Sigmoid colon (tissue), 7 donors: Measurements from ENCODE around the gene PMFBP1. TPM values are rescaled to one million over a fixed set of nuclear protein-coding genes. Genes with fewer than 3 reads are reported as not detected.

Experiments
- DNase-seq: peaks from one replicate; pipeline ENCODE4 v3.0.0-alpha.2; 2019
- H3K27ac ChIP-seq, 4 donors: fragments of 200-600 bp; sonication (generic); one replicate each; pipeline ENCODE4 v1.5.1; 2016 to 2019; ENCODE audit warnings: mild to moderate bottlenecking in 1 of 4
- H3K27me3 ChIP-seq, 3 donors: fragments of 200-600 bp; sonication (generic); one replicate each; pipeline ENCODE4 v1.5.1; 2019; ENCODE audit warnings: mild to moderate bottlenecking in 1 of 3
- H3K36me3 ChIP-seq, 4 donors: fragments of 200-600 bp; sonication (generic); one replicate each; pipeline ENCODE4 v1.5.1; 2016 to 2019
- H3K4me1 ChIP-seq, 4 donors: fragments of 200-600 bp; sonication (generic); one replicate each; pipeline ENCODE4 v1.5.1; 2017 to 2019
- H3K4me3 ChIP-seq, 4 donors: fragments of 200-600 bp; sonication (generic); one replicate each; pipeline ENCODE4 v1.5.1; 2017 to 2019; ENCODE audit warnings: mild to moderate bottlenecking in 2 of 4, moderate library complexity in 1 of 4
- H3K9me3 ChIP-seq, 4 donors: fragments of 200-600 bp in 3 of 4; sonication (generic) in 3 of 4; one replicate each; pipeline versions ENCODE4 v1.5.1 to v1.6.1; 2013 to 2019
- CTCF ChIP-seq, 4 experiments: fragments of 450-650 bp in 3 of 4; fragments of 200-600 bp in 1 of 4; IDR thresholded peaks; one replicate each; pipeline ENCODE4 v1.5.1; 2016 to 2019; ENCODE audit warnings: antibody characterized with exemption in 4 of 4, mild to moderate bottlenecking in 3 of 4, moderate library complexity in 2 of 4
- EP300 ChIP-seq, 4 donors: sonication (generic); formaldehyde crosslinking; IDR thresholded peaks; one replicate each; pipeline ENCODE4 v1.6.1; 2017; ENCODE audit warnings: antibody characterized with exemption in 4 of 4
- POLR2A ChIP-seq, 2 donors: fragments of 450-650 bp; IDR thresholded peaks; one replicate each; pipeline ENCODE4 v1.6.1; 2016; ENCODE audit warnings: antibody characterized with exemption in 2 of 2, mild to moderate bottlenecking in 2 of 2, moderate library complexity in 2 of 2
- POLR2AphosphoS5 ChIP-seq, 4 donors: sonication (generic); formaldehyde crosslinking; IDR thresholded peaks; one replicate each; pipeline ENCODE4 v1.6.1; 2017; ENCODE audit warnings: antibody characterized with exemption in 4 of 4
- WGBS, 2 donors: extraction: QIAGEN DNeasy Blood & Tissue Kit; methylation state at CpG; one replicate each; pipeline ENCODE4 v1.1.7; 2013; 5-methylcytosine and 5-hydroxymethylcytosine counted together
- intact Hi-C: fragments of 100-400 bp; cut with DNase I; formaldehyde crosslinking; loops from one replicate; pipeline ENCODE4 v1.15.1; 2023
- polyA plus RNA-seq, 3 donors: library from polyadenylated mRNA; stranded (reverse); fragments of 200-250 nt; gene quantifications; one replicate each; pipeline ENCODE4 v1.2.3, GENCODE V29; 2013
- total RNA-seq, 4 donors: library from RNA; depleted of rRNA; stranded (reverse); fragments of >200 nt; gene quantifications; one replicate each; pipeline ENCODE4 v1.1.0, GENCODE V29; 2016
- donor health status: healthy with polysubstance abuse.
- donor health status: Bipolar disorder and iron deficiency.
- donor health status: healthy.

PMFBP1 gene
- total and polyA plus RNA-seq, 7 donors = 0.33 to 2.5 (median 0.82) TPM; not detected in 3

DNA sequence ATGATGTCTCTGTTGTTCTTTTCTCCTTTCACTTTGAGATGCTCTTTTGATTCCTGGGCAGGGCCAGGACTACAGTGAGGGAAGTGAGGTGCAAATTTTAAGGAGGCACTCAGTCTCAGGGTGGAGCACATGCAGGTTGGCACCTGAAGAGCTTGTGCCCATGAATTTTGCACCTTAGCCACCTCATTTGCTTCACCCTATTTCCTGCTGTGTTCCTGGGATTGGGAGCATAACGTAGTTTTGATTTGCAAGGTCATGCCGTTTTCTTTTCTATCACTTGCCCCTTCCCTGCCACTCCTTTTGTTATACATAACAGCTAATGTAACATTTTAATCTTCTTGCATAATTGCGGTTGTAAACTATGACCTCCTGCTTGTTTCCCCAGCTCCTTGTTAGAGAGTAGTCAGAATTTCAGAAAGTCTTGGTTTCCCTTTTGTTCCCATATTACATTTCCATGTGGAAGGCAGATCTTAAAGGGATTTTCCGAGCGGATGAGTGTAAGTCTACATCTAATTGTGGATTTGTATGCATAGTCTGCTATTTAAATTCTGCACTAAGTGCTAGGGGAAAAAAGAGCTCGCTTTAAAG, 9.8 kb downstream of the PMFBP1 start:
- TF ChIP-seq EP300 (IDR thresholded peaks at IDR 0.05) = no peak
- no peak for TF ChIP-seq POLR2AphosphoS5 (IDR thresholded peaks at IDR 0.05)
- no peak for TF ChIP-seq POLR2A (IDR thresholded peaks at IDR 0.05)
- TF ChIP-seq CTCF (IDR thresholded peaks at IDR 0.05) = no peak
- 36 to 71% methylated on average over 6 of the region's 6 CpGs for WGBS, 2 donors
- intact Hi-C loops = no loop called here
- H3K27me3 ChIP-seq = no peaks in the 10 kb centered on the region
- DNase-seq = no peak
- no peaks in the 10 kb centered on the region for H3K4me1 ChIP-seq
- H3K9me3 ChIP-seq = no peaks in the 10 kb centered on the region
- H3K27ac ChIP-seq = no peak overlapping the region
- H3K4me3 ChIP-seq = no peak overlapping the region
- H3K36me3 ChIP-seq = no peaks in the 10 kb centered on the region

DNA sequence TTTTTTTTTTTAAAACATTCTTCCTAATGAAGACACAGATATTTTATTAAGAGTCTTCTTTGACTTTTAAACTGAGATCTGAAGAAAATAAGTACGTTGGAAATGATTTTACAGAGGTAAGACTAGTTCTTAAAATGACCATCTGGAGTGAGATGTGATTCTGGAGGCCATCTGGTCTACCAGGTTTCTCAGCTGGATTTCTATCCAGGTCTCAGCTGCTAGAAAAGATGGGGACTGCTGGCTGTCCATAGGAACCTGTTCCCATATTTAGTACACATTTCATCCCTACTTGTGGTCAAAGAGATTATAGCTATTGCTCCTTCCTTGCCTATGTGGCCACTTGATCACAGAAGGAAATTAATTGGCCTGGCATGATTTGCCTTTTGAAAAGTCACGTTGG, 12.2 kb downstream of the PMFBP1 start:
- H3K4me1 ChIP-seq = no peaks in the 10 kb centered on the region
- H3K9me3 ChIP-seq = no peaks in the 10 kb centered on the region
- no peak overlapping the region for H3K4me3 ChIP-seq
- no peaks in the 10 kb centered on the region for H3K27me3 ChIP-seq
- TF ChIP-seq CTCF (IDR thresholded peaks at IDR 0.05) (no peak), POLR2A (IDR thresholded peaks at IDR 0.05) (no peak), EP300 (IDR thresholded peaks at IDR 0.05) (no peak), POLR2AphosphoS5 (IDR thresholded peaks at IDR 0.05) (no peak)
- no peak for DNase-seq
- no peak overlapping the region for H3K27ac ChIP-seq
- 82 to 84% methylated on average over 2 of the region's 2 CpGs for WGBS, 2 donors
- H3K36me3 ChIP-seq = no peaks in the 10 kb centered on the region
- intact Hi-C loops = no loop called here

DNA sequence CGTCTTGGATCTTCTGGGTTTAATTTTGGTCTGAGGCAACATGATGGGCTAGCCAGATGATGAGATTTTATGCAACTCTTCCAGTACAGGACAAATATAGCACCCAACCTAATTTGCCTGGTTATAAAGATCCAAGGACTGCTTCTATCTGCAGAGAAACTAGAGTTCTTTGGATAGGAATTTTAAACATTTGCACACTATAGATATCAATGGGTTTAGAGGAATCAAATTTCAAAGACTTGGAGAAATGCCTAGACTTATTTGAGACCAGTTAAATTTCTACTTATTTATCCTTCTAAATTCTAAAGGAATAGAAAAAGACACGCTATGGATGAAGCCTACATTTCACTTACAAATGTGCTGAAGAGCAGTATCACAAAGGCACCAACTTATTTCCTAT, 12.6 kb downstream of the PMFBP1 start:
- no peak for DNase-seq
- Histone ChIP-seq H3K27me3 (no peaks in the 10 kb centered on the region), H3K4me3 (no peak overlapping the region), H3K4me1 (no peaks in the 10 kb centered on the region), H3K9me3 (no peaks in the 10 kb centered on the region), H3K36me3 (no peaks in the 10 kb centered on the region), H3K27ac (no peak overlapping the region)
- intact Hi-C loops = no loop called here
- 82 to 88% methylated on average over 2 of the region's 2 CpGs for WGBS, 2 donors
- no peak for TF ChIP-seq EP300 (IDR thresholded peaks at IDR 0.05)
- no peak for TF ChIP-seq CTCF (IDR thresholded peaks at IDR 0.05)
- no peak for TF ChIP-seq POLR2A (IDR thresholded peaks at IDR 0.05)
- TF ChIP-seq POLR2AphosphoS5 (IDR thresholded peaks at IDR 0.05) = no peak

DNA sequence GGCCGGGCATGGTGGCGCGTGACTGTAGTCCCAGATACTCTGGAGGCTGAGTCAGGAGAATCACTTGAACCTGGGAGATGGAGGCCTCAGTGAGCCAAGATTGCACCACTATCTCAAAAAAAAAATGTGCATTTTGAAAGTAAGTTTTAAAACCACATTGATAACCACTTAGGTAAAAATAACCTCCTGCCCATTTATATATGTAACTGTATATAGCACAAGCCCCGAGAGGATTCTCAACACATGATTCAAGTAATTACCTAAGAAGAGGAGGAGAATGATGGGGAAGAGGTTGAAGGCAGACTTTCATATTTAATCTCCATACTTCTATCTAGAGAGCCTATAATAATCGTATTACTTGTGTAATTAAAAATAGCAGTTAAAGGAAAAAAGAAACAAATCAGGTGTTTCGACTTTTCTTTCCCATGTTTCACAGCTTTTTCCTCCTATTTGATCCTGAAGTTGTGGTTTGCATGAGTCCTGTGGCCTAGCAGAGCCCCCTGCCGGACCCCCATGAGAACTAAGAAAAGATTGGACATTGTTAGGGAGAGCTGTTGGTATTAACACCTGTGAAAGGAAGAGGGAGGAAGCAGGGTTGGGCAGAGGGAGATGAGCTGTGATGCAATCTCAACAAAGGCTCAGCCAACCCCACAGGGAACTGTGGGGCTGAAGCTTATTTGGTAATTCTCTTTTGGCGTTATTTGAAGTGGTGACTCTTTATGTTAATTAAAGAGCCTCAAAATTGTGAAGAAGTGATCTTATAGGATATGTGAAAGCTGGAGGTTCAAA, 22.1 kb downstream of the PMFBP1 start:
- no peak for DNase-seq
- TF ChIP-seq POLR2A (IDR thresholded peaks at IDR 0.05) = no peak

GRCh38 chr16:72142476-72142875, 29.5 kb downstream of the PMFBP1 start:
- no peak for TF ChIP-seq POLR2AphosphoS5 (IDR thresholded peaks at IDR 0.05)
- TF ChIP-seq EP300 (IDR thresholded peaks at IDR 0.05) = no peak
- no peak for TF ChIP-seq POLR2A (IDR thresholded peaks at IDR 0.05)
- no peak for TF ChIP-seq CTCF (IDR thresholded peaks at IDR 0.05)
- Histone ChIP-seq H3K9me3 (no peaks in the 10 kb centered on the region), H3K4me1 (no peaks in the 10 kb centered on the region), H3K4me3 (no peak overlapping the region), H3K27me3 (no peaks in the 10 kb centered on the region), H3K36me3 (no peaks in the 10 kb centered on the region), H3K27ac (no peak overlapping the region)
- no peak for DNase-seq
- intact Hi-C loops = no loop called here
- WGBS, 2 donors = 83 to 86% methylated on average over 1 of the region's 1 CpG

More for the DNA sequence above, 22.1 kb downstream of the PMFBP1 start:
- no peak overlapping the region for H3K4me3 ChIP-seq
- H3K36me3 ChIP-seq = no peaks in the 10 kb centered on the region
- no peaks in the 10 kb centered on the region for H3K9me3 ChIP-seq
- no peak overlapping the region for H3K27ac ChIP-seq
- H3K4me1 ChIP-seq = no peaks in the 10 kb centered on the region
- H3K27me3 ChIP-seq = no peaks in the 10 kb centered on the region
- intact Hi-C loops = no loop called here
- 80 to 86% methylated on average over 8 of the region's 8 CpGs for WGBS, 2 donors
